ENCODE data around the gene HOXD12. TPM values are rescaled to one million over a fixed set of nuclear protein-coding genes. Genes with fewer than 3 reads are reported as not detected.

HOXD12 gene
- total RNA-seq, 1 experiment from 2014 or later, result not detected

DNA sequence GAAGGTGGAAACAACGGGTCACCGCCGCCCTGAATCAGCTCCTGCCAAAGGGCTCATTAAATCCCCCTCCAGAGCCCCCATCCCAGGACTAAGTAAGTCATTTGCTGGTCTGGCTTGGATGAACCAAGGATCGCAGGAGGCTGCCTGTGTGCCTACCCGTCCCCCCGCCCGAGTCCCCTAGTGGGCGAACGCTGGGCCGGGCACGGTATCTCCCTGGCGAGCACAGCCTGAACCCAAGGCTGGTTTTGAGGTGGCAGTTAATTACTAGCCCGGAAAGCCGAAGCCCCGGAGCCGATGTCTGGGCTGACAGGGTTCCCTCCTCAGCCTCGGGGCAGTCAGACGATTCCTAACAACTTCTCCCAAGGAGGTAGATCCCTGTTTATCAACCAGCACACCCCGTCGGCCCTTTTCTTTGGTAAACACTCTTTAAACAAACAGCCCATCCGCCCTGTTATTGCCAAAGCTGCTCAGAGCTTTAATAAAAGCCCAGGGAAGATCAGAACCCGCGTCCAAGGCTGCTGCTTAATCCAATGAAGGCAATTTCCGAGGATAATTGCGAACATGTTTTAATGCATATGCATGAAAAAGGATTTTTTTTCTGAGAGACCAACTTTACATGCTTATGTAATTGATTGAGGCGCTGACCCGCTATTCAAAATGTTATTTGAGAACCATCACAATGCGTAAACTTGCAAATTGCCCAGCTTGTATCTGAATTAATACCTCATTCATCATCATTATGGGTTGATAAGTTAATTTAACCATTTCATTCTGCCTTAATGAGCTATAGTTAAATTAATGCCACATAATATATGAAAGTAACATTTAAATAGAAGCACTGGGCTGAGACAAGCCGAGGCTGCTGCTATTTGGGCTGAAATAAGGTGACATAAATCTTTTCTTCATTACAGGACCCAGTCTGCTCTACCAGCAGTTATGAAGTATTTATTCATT lies 26.4 kb upstream of the HOXD12 start:
- CTCF ChIA-PET, result no interaction called here
- Mint-ChIP-seq H3K36me3 (ENCODE audit: insufficient read depth, unreplicated experiment) (no peaks in the 10 kb centered on the region), H3K4me1 (ENCODE audit: low read depth, unreplicated experiment) (peaks cover 8% of the 10 kb centered on the region), H3K9me3 (ENCODE audit: low read depth, unreplicated experiment) (peaks cover 3% of the 10 kb centered on the region), H3K4me3 (ENCODE audit: low read depth, unreplicated experiment) (no peak overlapping the region), H3K27ac (ENCODE audit: unreplicated experiment) (no peak overlapping the region), H3K27me3 (ENCODE audit: unreplicated experiment) (peaks cover 24% of the 10 kb centered on the region)
- DNase-seq, result no peak
- no TSS peak for BruUV-seq (replicated peaks)
- TF ChIP-seq, protein P1, sequence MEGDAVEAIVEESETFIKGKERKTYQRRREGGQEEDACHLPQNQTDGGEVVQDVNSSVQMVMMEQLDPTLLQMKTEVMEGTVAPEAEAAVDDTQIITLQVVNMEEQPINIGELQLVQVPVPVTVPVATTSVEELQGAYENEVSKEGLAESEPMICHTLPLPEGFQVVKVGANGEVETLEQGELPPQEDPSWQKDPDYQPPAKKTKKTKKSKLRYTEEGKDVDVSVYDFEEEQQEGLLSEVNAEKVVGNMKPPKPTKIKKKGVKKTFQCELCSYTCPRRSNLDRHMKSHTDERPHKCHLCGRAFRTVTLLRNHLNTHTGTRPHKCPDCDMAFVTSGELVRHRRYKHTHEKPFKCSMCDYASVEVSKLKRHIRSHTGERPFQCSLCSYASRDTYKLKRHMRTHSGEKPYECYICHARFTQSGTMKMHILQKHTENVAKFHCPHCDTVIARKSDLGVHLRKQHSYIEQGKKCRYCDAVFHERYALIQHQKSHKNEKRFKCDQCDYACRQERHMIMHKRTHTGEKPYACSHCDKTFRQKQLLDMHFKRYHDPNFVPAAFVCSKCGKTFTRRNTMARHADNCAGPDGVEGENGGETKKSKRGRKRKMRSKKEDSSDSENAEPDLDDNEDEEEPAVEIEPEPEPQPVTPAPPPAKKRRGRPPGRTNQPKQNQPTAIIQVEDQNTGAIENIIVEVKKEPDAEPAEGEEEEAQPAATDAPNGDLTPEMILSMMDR (IDR thresholded peaks at IDR 0.05; ENCODE audit: unreplicated experiment), result no peak
- intact Hi-C loops (cut with micrococcal nuclease; ENCODE audit: unreplicated experiment), result loop anchor here (10.0 kb wide), 1 partner anchor 108 kb away; no protein-coding TSS in a partner anchor

DNA sequence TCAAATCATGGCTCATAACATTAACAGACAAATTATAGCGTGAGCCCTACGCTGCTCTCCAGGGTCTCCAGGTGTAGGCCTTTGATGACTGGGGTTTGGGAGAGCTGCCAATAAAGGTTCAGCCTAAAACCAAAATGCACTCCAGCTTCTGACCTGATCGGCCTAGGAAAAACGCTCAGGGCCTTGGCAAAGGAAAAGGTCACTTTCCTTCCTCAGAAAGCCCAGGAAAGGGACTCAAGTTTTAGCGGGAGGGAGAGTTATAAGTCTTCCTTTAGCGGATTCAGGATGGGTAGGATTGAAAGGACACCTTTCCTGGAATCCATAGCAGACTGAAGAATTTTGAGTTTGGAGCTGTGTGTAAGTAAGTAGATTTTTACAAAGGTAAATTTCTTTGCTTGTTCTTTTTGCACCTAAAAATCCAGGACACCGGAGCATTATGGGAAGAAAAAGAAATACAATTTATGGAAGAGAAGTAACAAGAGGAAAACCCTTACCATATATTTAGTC lies 24.6 kb upstream of the HOXD12 start:
- CTCF ChIA-PET, result no interaction called here
- no peak overlapping the region for H3K4me3 Mint-ChIP-seq (ENCODE audit: low read depth, unreplicated experiment)
- DNase-seq, result no peak
- BruUV-seq (replicated peaks), result no TSS peak
- H3K9me3 Mint-ChIP-seq (ENCODE audit: low read depth, unreplicated experiment), result no peaks in the 10 kb centered on the region
- H3K27me3 Mint-ChIP-seq (ENCODE audit: unreplicated experiment), result peaks cover 42% of the 10 kb centered on the region
- peaks cover 8% of the 10 kb centered on the region for H3K4me1 Mint-ChIP-seq (ENCODE audit: low read depth, unreplicated experiment)
- intact Hi-C loops (cut with micrococcal nuclease; ENCODE audit: unreplicated experiment), result loop anchor here (10.0 kb wide), 1 partner anchor 110 kb away; no protein-coding TSS in a partner anchor
- TF ChIP-seq, protein P1 (IDR thresholded peaks at IDR 0.05; ENCODE audit: unreplicated experiment), result no peak
- H3K36me3 Mint-ChIP-seq (ENCODE audit: insufficient read depth, unreplicated experiment), result peaks cover 8% of the 10 kb centered on the region
- no peak overlapping the region for H3K27ac Mint-ChIP-seq (ENCODE audit: unreplicated experiment)

DNA sequence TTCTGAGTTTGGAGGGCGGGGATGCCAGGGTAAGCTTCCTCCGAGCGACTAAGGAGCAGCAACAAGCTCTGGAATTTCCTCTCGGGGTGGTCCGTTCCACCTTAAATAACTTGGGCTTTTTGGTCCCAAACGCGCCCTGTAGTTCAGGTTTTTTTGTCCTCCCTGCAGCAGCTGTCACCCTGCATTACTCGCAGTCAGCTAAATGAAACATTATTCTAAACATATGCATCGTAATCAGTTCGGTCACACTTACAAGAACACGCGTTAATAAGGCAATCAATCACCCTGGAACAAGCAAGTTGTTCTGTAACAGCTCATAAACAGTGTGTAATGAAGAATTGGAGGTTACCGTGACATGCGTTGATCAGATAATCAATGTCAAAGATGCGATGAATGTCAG lies 24.1 kb upstream of the HOXD12 start:
- CTCF ChIA-PET, result no interaction called here
- no peak for DNase-seq
- Mint-ChIP-seq H3K4me3 (ENCODE audit: low read depth, unreplicated experiment) (no peak overlapping the region), H3K36me3 (ENCODE audit: insufficient read depth, unreplicated experiment) (peaks cover 13% of the 10 kb centered on the region), H3K27ac (ENCODE audit: unreplicated experiment) (no peak overlapping the region), H3K27me3 (ENCODE audit: unreplicated experiment) (peaks cover 44% of the 10 kb centered on the region), H3K4me1 (ENCODE audit: low read depth, unreplicated experiment) (peaks cover 8% of the 10 kb centered on the region), H3K9me3 (ENCODE audit: low read depth, unreplicated experiment) (no peaks in the 10 kb centered on the region)
- intact Hi-C loops (cut with micrococcal nuclease; ENCODE audit: unreplicated experiment), result loop anchor here (10.0 kb wide), 1 partner anchor 111 kb away; no protein-coding TSS in a partner anchor
- TF ChIP-seq, protein P1 (IDR thresholded peaks at IDR 0.05; ENCODE audit: unreplicated experiment), result no peak
- no TSS peak for BruUV-seq (replicated peaks)

DNA sequence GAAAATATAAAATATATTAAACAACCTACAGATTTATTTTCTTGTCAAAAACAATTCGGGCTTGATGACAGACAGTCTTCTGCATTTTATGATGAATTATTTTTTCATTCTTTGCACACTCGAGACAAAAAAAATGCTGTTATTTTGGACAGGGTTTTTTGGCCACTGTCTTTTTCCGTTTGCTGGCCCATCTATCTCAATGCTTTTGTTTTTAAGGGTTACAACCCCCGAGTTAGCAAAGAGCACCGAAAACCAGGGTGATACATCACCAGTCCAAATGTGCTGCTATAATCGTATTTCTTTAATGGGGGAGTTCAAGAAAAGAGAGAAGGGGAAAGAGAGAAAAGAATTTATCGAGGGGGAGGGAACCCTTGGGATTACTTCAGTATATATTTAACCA lies 23.5 kb upstream of the HOXD12 start:
- intact Hi-C loops (cut with micrococcal nuclease; ENCODE audit: unreplicated experiment), result loop anchor here (10.0 kb wide), 1 partner anchor 111 kb away; no protein-coding TSS in a partner anchor
- Mint-ChIP-seq H3K36me3 (ENCODE audit: insufficient read depth, unreplicated experiment) (peaks cover 15% of the 10 kb centered on the region), H3K4me3 (ENCODE audit: low read depth, unreplicated experiment) (no peak overlapping the region), H3K4me1 (ENCODE audit: low read depth, unreplicated experiment) (peaks cover 8% of the 10 kb centered on the region), H3K27ac (ENCODE audit: unreplicated experiment) (no peak overlapping the region), H3K27me3 (ENCODE audit: unreplicated experiment) (peaks cover 44% of the 10 kb centered on the region), H3K9me3 (ENCODE audit: low read depth, unreplicated experiment) (no peaks in the 10 kb centered on the region)
- DNase-seq, result no peak
- BruUV-seq (replicated peaks), result no TSS peak
- TF ChIP-seq, protein P1 (IDR thresholded peaks at IDR 0.05; ENCODE audit: unreplicated experiment), result no peak
- CTCF ChIA-PET, result no interaction called here
